Glutamatergic neuron (in vitro differentiated cells): Measurements from ENCODE around the gene UPK1A. TPM values are rescaled to one million over a fixed set of nuclear protein-coding genes. Genes with fewer than 3 reads are reported as not detected.
A peak's percentile ranks its signal among the peaks of the same experiment; 100 is the strongest.

Experiments used
- DNase-seq: peaks from one replicate; pipeline ENCODE4 v3.0.0; 2022
- H3K27ac Mint-ChIP-seq: one replicate; pipeline ENCODE4 v1.8.0; 2020; ENCODE audit warnings: mild to moderate bottlenecking, mixed read lengths, inconsistent platforms; ENCODE audit not compliant: unreplicated experiment
- H3K27me3 Mint-ChIP-seq: one replicate; pipeline ENCODE4 v1.8.0; 2020; ENCODE audit warnings: mild to moderate bottlenecking, moderate library complexity, mixed read lengths, inconsistent platforms; ENCODE audit not compliant: unreplicated experiment
- H3K36me3 Mint-ChIP-seq: one replicate; pipeline ENCODE4 v1.8.0; 2020; ENCODE audit warnings: mild to moderate bottlenecking, mixed read lengths, inconsistent platforms; ENCODE audit not compliant: unreplicated experiment
- H3K4me1 Mint-ChIP-seq: one replicate; pipeline ENCODE4 v1.8.0; 2020; ENCODE audit warnings: mild to moderate bottlenecking, low read depth, mixed read lengths, inconsistent platforms; ENCODE audit not compliant: unreplicated experiment
- H3K4me3 Mint-ChIP-seq: one replicate; pipeline ENCODE4 v1.8.0; 2020; ENCODE audit warnings: mild to moderate bottlenecking, mixed read lengths, inconsistent platforms; ENCODE audit not compliant: unreplicated experiment
- H3K9me3 Mint-ChIP-seq: one replicate; pipeline ENCODE4 v1.8.0; 2020; ENCODE audit warnings: mild to moderate bottlenecking, moderate library complexity, mixed read lengths, inconsistent platforms; ENCODE audit not compliant: unreplicated experiment
- CTCF ChIP-seq: fragments of 200-600 bp; sonication (generic); IDR thresholded peaks from one replicate; pipeline ENCODE4 v1.5.0; 2021; ENCODE audit not compliant: partially characterized antibody, unreplicated experiment
- total RNA-seq: library from RNA; stranded (reverse); fragmentation: NEBNext Ultra II Directional; extraction: Animal tissue kit (Norgen Biotek cat#: 25700); gene quantifications from one replicate; pipeline ENCODE4 v1.2.1, GENCODE V29; 2021; ENCODE audit not compliant: unreplicated experiment

UPK1A gene
- total RNA-seq, 1 donor from 2014 or later: not detected

DNA sequence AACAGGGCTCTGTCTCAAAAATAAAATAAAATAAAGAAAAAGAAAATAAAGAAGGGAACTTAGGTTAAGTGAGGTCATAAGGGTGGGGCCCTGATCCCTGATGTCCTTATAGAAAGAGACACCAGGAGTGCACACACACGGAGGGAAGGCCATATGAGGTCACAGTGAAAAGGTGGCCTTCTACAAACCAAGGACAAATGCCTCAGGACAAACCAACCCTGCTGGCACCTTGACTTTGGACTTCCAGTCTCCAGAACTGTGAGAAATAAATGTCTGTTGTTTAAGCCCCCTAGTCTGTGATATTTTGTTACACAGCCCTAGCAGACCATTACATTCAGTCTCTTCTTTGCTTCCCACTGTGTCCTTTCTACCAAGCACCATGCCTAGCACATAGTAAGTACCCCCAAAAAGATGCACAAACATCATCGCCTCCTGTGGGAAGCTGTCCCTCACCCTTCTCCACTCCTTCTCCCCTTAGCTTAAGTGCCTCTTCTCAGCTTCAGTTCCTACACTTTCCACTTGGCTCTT is 29.6 kb downstream of the UPK1A start:
- DNase-seq: no peak
- H3K9me3 Mint-ChIP-seq: no peaks in the 10 kb centered on the region
- TF ChIP-seq CTCF: no peak
- H3K27me3 Mint-ChIP-seq: no peaks in the 10 kb centered on the region
- H3K27ac Mint-ChIP-seq: no peak overlapping the region
- H3K4me3 Mint-ChIP-seq: no peak overlapping the region
- H3K4me1 Mint-ChIP-seq: no peaks in the 10 kb centered on the region
- no peaks in the 10 kb centered on the region for H3K36me3 Mint-ChIP-seq

GRCh38 chr19:35696835-35697234 is 30.5 kb downstream of the UPK1A start:
- TF ChIP-seq CTCF: no peak
- Mint-ChIP-seq H3K4me1 (no peaks in the 10 kb centered on the region), H3K9me3 (no peaks in the 10 kb centered on the region), H3K27me3 (no peaks in the 10 kb centered on the region), H3K27ac (no peak overlapping the region), H3K4me3 (no peak overlapping the region), H3K36me3 (no peaks in the 10 kb centered on the region)
- DNase-seq: no peak

DNA sequence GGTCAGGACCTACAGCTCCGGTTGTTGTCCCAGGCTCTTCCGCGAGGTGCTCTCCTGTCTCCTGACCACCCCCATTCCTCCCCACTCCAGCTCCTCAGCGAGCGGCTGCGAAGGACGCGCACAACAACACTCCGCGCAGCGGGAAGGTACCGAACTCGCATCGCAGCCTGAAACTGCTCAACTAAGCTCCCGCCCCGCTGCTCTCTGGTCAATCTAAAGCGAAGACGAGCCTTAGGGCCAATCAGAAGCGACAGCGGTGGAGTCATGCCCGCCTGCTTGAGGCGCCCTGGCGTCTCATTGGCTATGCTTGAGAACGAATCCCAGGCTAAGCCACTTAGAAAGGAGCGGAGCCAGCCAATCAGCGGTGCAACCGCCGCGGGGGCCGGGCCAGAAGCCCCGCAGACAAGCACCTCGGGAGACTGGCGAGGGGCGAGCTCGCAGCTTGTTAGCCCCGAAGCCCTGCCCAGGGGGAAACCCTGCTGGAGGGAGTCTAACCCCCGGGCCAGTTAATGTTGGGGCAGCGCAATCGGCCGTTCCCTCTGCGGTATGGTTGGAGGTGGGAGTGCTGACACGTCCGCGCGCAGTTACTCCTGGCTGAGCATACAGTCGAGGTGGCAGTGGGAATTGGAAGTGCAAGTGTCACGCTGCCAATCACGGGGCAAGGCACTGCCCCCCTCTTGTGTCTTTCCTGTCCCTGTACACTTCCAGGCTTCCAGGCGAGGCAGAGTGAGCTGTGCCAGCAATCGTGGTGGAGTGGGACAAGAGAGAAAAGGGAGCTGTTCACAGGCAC is 36.1 kb downstream of the UPK1A start:
- TF ChIP-seq CTCF: no peak
- peaks cover 2% of the 10 kb centered on the region for H3K9me3 Mint-ChIP-seq

DNA sequence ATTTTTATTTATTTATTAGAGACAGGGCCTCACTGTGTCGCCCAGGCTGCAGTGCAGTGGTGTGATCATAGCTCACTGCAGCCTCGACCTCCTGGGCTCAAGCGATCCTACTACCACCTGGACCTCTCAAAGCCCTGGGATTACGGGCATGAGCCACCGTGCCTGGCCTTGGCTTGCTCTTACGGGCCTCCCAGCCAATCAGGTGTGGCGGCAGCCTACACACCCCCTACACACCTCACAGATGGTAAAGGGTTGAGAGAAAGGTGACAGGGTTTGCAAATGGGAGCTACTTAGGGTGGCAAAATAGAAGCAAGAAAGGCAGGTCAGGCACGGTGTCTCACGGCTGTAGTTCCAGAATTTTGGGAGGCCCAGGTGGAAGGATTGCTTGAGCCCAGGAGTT is 37.0 kb downstream of the UPK1A start:
- TF ChIP-seq CTCF: no peak
- peaks cover 4% of the 10 kb centered on the region for H3K27me3 Mint-ChIP-seq
- H3K9me3 Mint-ChIP-seq: peaks cover 2% of the 10 kb centered on the region
- H3K4me3 Mint-ChIP-seq: no peak overlapping the region
- no peaks in the 10 kb centered on the region for H3K36me3 Mint-ChIP-seq
- DNase-seq: no peak
- H3K27ac Mint-ChIP-seq: no peak overlapping the region
- H3K4me1 Mint-ChIP-seq: no peaks in the 10 kb centered on the region

More for the DNA sequence above, 36.1 kb downstream of the UPK1A start:
- no peaks in the 10 kb centered on the region for H3K36me3 Mint-ChIP-seq
- peak; percentile 91 for DNase-seq
- no peaks in the 10 kb centered on the region for H3K4me1 Mint-ChIP-seq
- peak overlapping the region; percentile 100 for H3K4me3 Mint-ChIP-seq
- peak overlapping the region; percentile 93 for H3K27ac Mint-ChIP-seq
- peaks cover 4% of the 10 kb centered on the region for H3K27me3 Mint-ChIP-seq

GRCh38 chr19:35704218-35704617 is 37.9 kb downstream of the UPK1A start, which contains the start of gene ZBTB32:
Gene ZBTB32 (plus strand): TSS chr19:35704558. CDS start chr19:35714627, 10,069 bp downstream.
- no peak for TF ChIP-seq CTCF
- H3K27me3 Mint-ChIP-seq: peaks cover 7% of the 10 kb centered on the region
- no peak for DNase-seq
- no peaks in the 10 kb centered on the region for H3K36me3 Mint-ChIP-seq
- H3K4me3 Mint-ChIP-seq: no peak within 1 kb of the TSS
- H3K27ac Mint-ChIP-seq: no peak within 1 kb of the TSS
- no peaks in the 10 kb centered on the region for H3K4me1 Mint-ChIP-seq
- peaks cover 4% of the 10 kb centered on the region for H3K9me3 Mint-ChIP-seq
